GM12878 (cell line): ENCODE measurements around the gene TLDC2. TPM values are rescaled to one million over a fixed set of nuclear protein-coding genes. Genes with fewer than 3 reads are reported as not detected.
A peak's percentile ranks its signal among the peaks of the same experiment; 100 is the strongest.
"Not testable (repeated sequence)": the region's sequence is repeated elsewhere in the genome, so short reads cannot be mapped to it uniquely, and the experiment has no call there.

ENCODE experiments used
- ATAC-seq: fragments of 200-7000 bp; cut with Tn5 transposase; 3 replicates; pipeline ENCODE4 v1.9.1; 2020; ENCODE audit warnings: mild to moderate bottlenecking, moderate library complexity
- BruUV-seq: library from RNA; stranded (reverse); fragments of 400-500 nt; replicated peaks from 2 replicates; lab custom pipeline; 2021; lab: Mats Ljungman, UMichigan
- CTCF ChIA-PET: fragments of 300-600 bp; sonication (Branson Sonifier 250); formaldehyde crosslinking; extraction: SDS; loops from one replicate; lab custom pipeline; 2021; ENCODE audit warnings: inconsistent platforms; lab: Yijun Ruan, JAX
- POLR2A ChIA-PET: fragments of 350-600 bp; formaldehyde crosslinking; extraction: SDS; loops from one replicate; lab custom pipeline; 2021; ENCODE audit warnings: inconsistent platforms; lab: Charles Lee
- RAD21 ChIA-PET: fragments of 300-600 bp; sonication (Branson Sonifier 250); formaldehyde crosslinking; loops from one replicate; lab custom pipeline; 2023; ENCODE audit warnings: antibody characterized with exemption; ENCODE audit not compliant: unreplicated experiment; lab: Charles Lee
- SMC1A ChIA-PET: fragments of 300-600 bp; sonication (Branson Sonifier 250); formaldehyde crosslinking; loops from one replicate; lab custom pipeline; 2023; ENCODE audit not compliant: unreplicated experiment, uncharacterized antibody; lab: Charles Lee
- DNase-seq: peaks from one replicate; pipeline ENCODE4 v3.0.0-alpha.2; 2011; ENCODE audit warnings: low read depth, low spot score
- FAIRE-seq: peaks from 3 replicates; lab custom pipeline; 2011; peaks lifted over from hg19 to GRCh38; lab: Jason Lieb, UNC
- H2AFZ ChIP-seq: 2 replicates; pipeline ENCODE4 v1.6.0; 2011; ENCODE audit warnings: low read depth, low read length, control low read depth; ENCODE audit not compliant: control insufficient read depth
- H3K27ac ChIP-seq: 2 replicates; pipeline ENCODE4 v1.5.1; 2011; ENCODE audit warnings: control low read depth; ENCODE audit not compliant: control insufficient read depth, insufficient read depth
- H3K27me3 ChIP-seq, 2 experiments: replicated peaks in 1 of 2; 2 replicates each; pipeline versions ENCODE4 v1.6.0 to v1.6.1; 2011; ENCODE audit warnings: low read length in 1 of 2; ENCODE audit not compliant: control insufficient read depth in 2 of 2, insufficient read depth in 2 of 2
- H3K36me3 ChIP-seq, 2 experiments: 2 replicates each; pipeline ENCODE4 v1.5.1; 2011; ENCODE audit warnings: low read length in 1 of 2; ENCODE audit not compliant: control insufficient read depth in 2 of 2, insufficient read depth in 2 of 2
- H3K4me1 ChIP-seq: 2 replicates; pipeline ENCODE4 v1.6.1; 2011; ENCODE audit warnings: mild to moderate bottlenecking, low read length, moderate library complexity, mixed read lengths; ENCODE audit not compliant: control insufficient read depth, insufficient read depth
- H3K4me2 ChIP-seq: 2 replicates; pipeline ENCODE4 v1.6.0; 2011; ENCODE audit warnings: control low read depth; ENCODE audit not compliant: control insufficient read depth, insufficient read depth
- H3K4me3 ChIP-seq: fragments of 200-600 bp; sonication (generic); 2 replicates; pipeline ENCODE4 v1.5.1; 2016
- H3K79me2 ChIP-seq: 2 replicates; pipeline ENCODE4 v1.6.0; 2011; ENCODE audit warnings: low read length; ENCODE audit not compliant: control insufficient read depth, insufficient read depth
- H3K9ac ChIP-seq: 2 replicates; pipeline ENCODE4 v1.8.0; 2011; ENCODE audit warnings: low read length, control low read depth, mixed read lengths; ENCODE audit not compliant: control insufficient read depth, insufficient read depth
- H3K9me3 ChIP-seq: replicated peaks from 3 replicates; pipeline ENCODE4 v1.5.1; 2011; ENCODE audit warnings: mild to moderate bottlenecking, low read length; ENCODE audit not compliant: control insufficient read depth, insufficient read depth
- H4K20me1 ChIP-seq: 2 replicates; pipeline ENCODE4 v1.6.0; 2011; ENCODE audit not compliant: control insufficient read depth, insufficient read depth
- CBX3 ChIP-seq: fragments of 200-600 bp; sonication (generic); IDR thresholded peaks from 2 replicates; pipeline ENCODE4 v1.6.1; 2016; ENCODE audit warnings: low read depth, borderline replicate concordance
- EP300 ChIP-seq, 2 experiments: fragments of 150-350 bp in 1 of 2; IDR thresholded peaks; 2 replicates each; pipeline ENCODE4 v1.6.1; 2011 to 2012; ENCODE audit warnings: low read depth in 2 of 2, low read length in 2 of 2, borderline replicate concordance in 1 of 2, improper control_type of control experiment in 1 of 2, inconsistent platforms in 1 of 2; ENCODE audit not compliant: control insufficient read depth in 1 of 2
- IKZF2 ChIP-seq, 2 experiments: fragments of 450-650 bp; IDR thresholded peaks; 2 replicates each; pipeline ENCODE4 v1.6.1; 2017; ENCODE audit warnings: mild to moderate bottlenecking in 2 of 2, moderate library complexity in 2 of 2
- IRF4 ChIP-seq: IDR thresholded peaks from 2 replicates; pipeline ENCODE4 v1.6.1; 2011; ENCODE audit warnings: low read depth, low read length
- MLLT1 ChIP-seq: fragments of 450-650 bp; IDR thresholded peaks from 2 replicates; pipeline ENCODE4 v1.6.1; 2016; ENCODE audit warnings: mild to moderate bottlenecking
- NR2C1 ChIP-seq: fragments of 450-650 bp; IDR thresholded peaks from 2 replicates; pipeline ENCODE4 v1.6.1; 2017; ENCODE audit warnings: antibody characterized with exemption, mild to moderate bottlenecking, moderate library complexity
- POLR2AphosphoS2 ChIP-seq: IDR thresholded peaks from 2 replicates; pipeline ENCODE4 v1.6.1; 2011; ENCODE audit warnings: low read depth, mild to moderate bottlenecking, low read length, improper control_type of control experiment, moderate library complexity
- POLR2AphosphoS5 ChIP-seq: IDR thresholded peaks from 2 replicates; pipeline ENCODE4 v1.6.1; 2011; ENCODE audit warnings: mild to moderate bottlenecking, low read length, inconsistent platforms
- RAD51 ChIP-seq: fragments of 450-650 bp; IDR thresholded peaks from 2 replicates; pipeline ENCODE4 v1.6.1; 2016; ENCODE audit warnings: moderate library complexity, mild to moderate bottlenecking, inconsistent platforms
- RB1 ChIP-seq: fragments of 450-650 bp; formaldehyde crosslinking; IDR thresholded peaks from 2 replicates; pipeline ENCODE4 v1.6.1; 2017; ENCODE audit warnings: mild to moderate bottlenecking, borderline replicate concordance
- SMAD1 ChIP-seq: fragments of 450-650 bp; IDR thresholded peaks from 2 replicates; pipeline ENCODE4 v1.6.1; 2018; ENCODE audit warnings: mild to moderate bottlenecking, low read depth; ENCODE audit not compliant: partially characterized antibody
- SMARCA5 ChIP-seq: fragments of 450-650 bp; IDR thresholded peaks from 2 replicates; pipeline ENCODE4 v1.6.1; 2017; ENCODE audit warnings: mild to moderate bottlenecking
- SMC3 ChIP-seq: IDR thresholded peaks from 2 replicates; pipeline ENCODE4 v1.6.1; 2011; ENCODE audit warnings: low read length, improper control_type of control experiment, borderline replicate concordance
- SPI1 ChIP-seq: IDR thresholded peaks from 2 replicates; pipeline ENCODE4 v1.6.1; 2011; ENCODE audit warnings: low read depth, mild to moderate bottlenecking, low read length, moderate library complexity, borderline replicate concordance; ENCODE audit not compliant: insufficient read depth
- STAT3 ChIP-seq: IDR thresholded peaks from 2 replicates; pipeline ENCODE4 v1.6.1; 2011; ENCODE audit warnings: low read depth, low read length, improper control_type of control experiment
- TARDBP ChIP-seq: IDR thresholded peaks from 2 replicates; pipeline ENCODE4 v1.6.1; 2016; ENCODE audit warnings: borderline replicate concordance
- TCF12 ChIP-seq: IDR thresholded peaks from 2 replicates; pipeline ENCODE4 v1.6.1; 2011; ENCODE audit warnings: low read depth, mild to moderate bottlenecking, low read length
- ZBTB4 ChIP-seq: fragments of 450-650 bp; formaldehyde crosslinking; IDR thresholded peaks from 2 replicates; pipeline ENCODE4 v1.4.0; 2022; ENCODE audit warnings: mild to moderate bottlenecking, moderate library complexity
- WGBS: methylation state at CpG from one replicate; pipeline ENCODE4 v1.1.6; 2016; ENCODE audit warnings: low lambda C conversion rate; ENCODE audit not compliant: insufficient replicate concordance, insufficient coverage; ENCODE audit errors: missing lambda C conversion rate; 5-methylcytosine and 5-hydroxymethylcytosine counted together
- in situ Hi-C: fragments of 300-500 bp; cut with MboI; formaldehyde crosslinking; loops from 9 replicates; pipeline ENCODE4 v1.14.3; 2018; ENCODE audit warnings: mixed read lengths
- intact Hi-C: fragments of 100-400 bp; cut with micrococcal nuclease; formaldehyde crosslinking; loops from one replicate; pipeline ENCODE4 v1.14.2; 2022; ENCODE audit not compliant: unreplicated experiment
- polyA plus RNA-seq, 11 experiments: library from polyadenylated mRNA; depleted of rRNA in 4 of 11; unstranded in 6 of 11; stranded (reverse) in 5 of 11; fragments of >200 nt; fragmentation: Nextera tagmentation in 4 of 11; fragmentation: Illumina TruSeq in 1 of 11; extraction: Ambion mirVana in 4 of 11; extraction: Trizol in 1 of 11; gene quantifications; 1 replicate in 1 of 11; 2 replicates in 10 of 11; pipeline versions ENCODE4 v1.2.1 to v1.2.3, GENCODE V29; 2011 to 2016; ENCODE audit warnings: inconsistent platforms in 2 of 11, missing spikeins in 2 of 11, low read depth in 1 of 11
- total RNA-seq, 4 experiments: library from RNA; depleted of rRNA in 3 of 4; stranded (reverse); fragments of >200 nt in 3 of 4; fragmentation: Illumina TruSeq in 1 of 4; extraction: Trizol in 1 of 4; gene quantifications; 2 replicates each; pipeline versions ENCODE4 v1.2.1 to v1.2.3, GENCODE V29; 2013 to 2021

The TLDC2 gene
- total and polyA plus RNA-seq, 10 of the 15 experiments (the other 5 are each of a cell fraction or from before 2014, with no cell fraction given), result 0.05 to 0.41 (median 0.21) TPM

- TF ChIP-seq MLLT1 (no peak), IRF4 (0 out of 2 replicates have a peak, but pooled peaks have one; percentile 28), IKZF2 (IDR thresholded peaks at IDR 0.05) (peak; percentile 59 to 76), SPI1 (peak; percentile 34; the same call in 1 of the 2 replicates), EP300 (IDR thresholded peaks at IDR 0.05; ENCODE audit: borderline replicate concordance in 1 of 2, control insufficient read depth in 1 of 2, low read depth in 2 of 2, low read length in 2 of 2) (no peak), RAD51 (no peak), STAT3 (no peak), TARDBP (no peak), SMC3 (peak; percentile 48; the same call in 1 of the 2 replicates), NR2C1 (no peak), ZBTB4 (no peak), POLR2AphosphoS2 (no peak), CBX3 (no peak), SMAD1 (no peak), RB1 (peak; percentile 39; the same call in 1 of the 2 replicates), TCF12 (no peak), SMARCA5 (peak; percentile 92), POLR2AphosphoS5 (peak; percentile 68)
- TF ChIP-seq, all 136 proteins: peak for 26
Measured at GRCh38 chr20:36836591-36837269, 39.2 kb upstream of the TLDC2 start (continued).

GRCh38 chr20:36838376-36838775 lies 37.6 kb upstream of the TLDC2 start:
- H3K79me2 ChIP-seq, DNase-seq, H2AFZ ChIP-seq, H3K27ac ChIP-seq, ATAC-seq, BruUV-seq, H3K4me2 ChIP-seq, H4K20me1 ChIP-seq, H3K9me3 ChIP-seq, H3K4me3 ChIP-seq, H3K36me3 ChIP-seq, FAIRE-seq, H3K27me3 ChIP-seq, H3K9ac ChIP-seq, in situ Hi-C loops: not testable (repeated sequence)
- WGBS, result 100% methylated on average over 3 of the region's 3 CpGs
- ChIA-PET RAD21 (interaction anchor here (3.7 to 9.2 kb wide), 4 partner anchors 22 to 50 kb away, joined by 33 to 215 read pairs (median 78); a partner anchor contains a TSS), CTCF (interaction anchor here (5.5 to 11.8 kb wide), 3 partner anchors 19 to 50 kb away, joined by 69 to 349 read pairs (median 82); a partner anchor contains a TSS), POLR2A (interaction anchor here (0.7 to 6.8 kb wide), 3 partner anchors 8 to 373 kb away, joined by 4 to 114 read pairs (median 69); a partner anchor contains a TSS), SMC1A (interaction anchor here (2.8 to 4.3 kb wide), 2 partner anchors 14 to 49 kb away, joined by 10 to 51 read pairs; no protein-coding TSS in a partner anchor)
- peaks cover 38% of the 10 kb centered on the region for H3K4me1 ChIP-seq
- intact Hi-C loops, result loop anchor here (1.0 kb wide), 1 partner anchor 24 kb away; no protein-coding TSS in a partner anchor
